ENCODE measurements around the gene KLHL22. TPM values are rescaled to one million over a fixed set of nuclear protein-coding genes. Genes with fewer than 3 reads are reported as not detected.
"Not testable (repeated sequence)": the region's sequence is repeated elsewhere in the genome, so short reads cannot be mapped to it uniquely, and the experiment has no call there.

KLHL22 gene
- polyA plus RNA-seq, 1 donor: 34.3 TPM

DNA sequence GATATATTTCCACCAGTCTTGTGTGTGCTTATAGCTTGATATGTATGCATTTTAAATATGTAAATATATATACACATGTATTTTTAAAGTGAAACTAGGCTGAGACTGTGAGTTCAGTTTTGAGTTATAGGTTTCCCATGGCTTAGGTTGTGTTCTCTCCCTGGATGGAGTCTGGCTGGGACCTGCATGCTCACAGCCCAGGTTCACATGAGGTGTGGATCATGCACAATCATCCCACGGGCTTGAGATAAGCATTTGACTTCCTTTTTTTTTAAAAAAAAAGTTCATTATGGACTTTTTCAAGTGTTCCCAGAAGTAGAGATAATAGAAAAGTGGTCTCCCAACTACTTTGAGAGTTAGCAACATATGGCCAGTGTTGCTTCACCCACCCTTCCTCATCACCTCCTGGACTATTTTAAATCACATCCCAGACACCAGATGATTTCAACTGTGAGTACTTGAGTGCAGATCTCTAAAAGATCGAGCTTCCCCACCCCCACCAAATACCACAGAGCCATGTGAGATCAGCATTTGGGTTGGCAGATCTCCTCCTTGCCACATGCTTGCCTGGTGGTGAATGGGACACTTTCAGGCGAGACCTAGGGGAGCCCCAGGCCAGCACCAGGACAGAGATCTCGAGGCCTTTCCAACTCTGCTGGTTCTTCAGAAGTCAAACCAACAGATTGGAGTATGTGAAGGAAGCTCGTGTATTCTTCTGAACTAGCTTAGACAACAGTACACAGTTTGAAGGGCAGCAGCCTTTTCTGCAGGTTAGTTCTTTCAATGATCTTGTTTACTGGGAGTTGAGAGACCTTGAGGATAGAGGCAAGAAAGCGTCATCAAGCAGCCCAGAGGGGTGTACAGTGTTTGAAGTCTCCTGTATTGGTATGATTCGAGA, 27.7 kb upstream of the KLHL22 start:
- no peak for DNase-seq (ENCODE audit: low read depth)

DNA sequence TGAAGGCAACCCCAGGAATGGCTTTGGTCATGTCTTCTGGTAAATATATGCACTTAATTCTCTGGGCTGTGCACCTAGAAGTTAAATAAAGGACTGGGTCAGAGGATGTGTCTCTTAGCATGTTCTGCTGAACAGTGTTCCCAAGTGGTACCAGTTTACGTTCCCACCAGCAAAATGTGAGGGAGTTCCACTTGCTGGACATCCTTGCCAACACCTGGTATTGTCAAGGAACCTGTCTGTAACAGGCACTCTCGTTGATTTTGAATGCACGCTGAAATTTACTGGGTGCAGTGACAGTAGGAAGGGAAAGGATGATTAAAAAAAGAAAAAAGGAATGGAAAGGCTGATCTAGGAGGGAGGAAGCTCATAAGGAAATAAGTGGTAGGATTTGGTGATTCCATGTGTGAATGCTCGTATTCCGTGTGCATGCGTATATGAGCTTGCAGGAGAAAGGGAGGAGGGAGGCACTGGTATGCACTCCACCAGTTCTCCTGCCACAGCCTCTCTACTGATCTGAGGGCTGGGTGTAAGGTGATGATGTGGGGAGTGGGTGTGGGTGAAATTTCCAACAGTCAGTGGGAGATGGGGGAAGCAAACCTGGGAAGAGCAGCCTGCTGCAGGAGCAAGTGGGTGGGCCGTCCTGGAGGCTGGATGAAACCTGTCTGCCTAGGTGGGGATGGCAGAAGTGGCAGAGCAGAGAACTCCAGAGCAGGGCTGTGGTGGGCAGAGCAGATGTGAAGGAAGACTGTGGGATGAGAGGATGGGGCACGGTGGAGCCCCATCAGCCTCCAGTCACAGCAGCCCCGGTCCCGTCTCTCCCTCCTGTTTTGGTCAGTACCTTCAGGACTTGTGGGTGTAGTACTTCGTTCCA, 26.8 kb upstream of the KLHL22 start:
- DNase-seq (ENCODE audit: low read depth): no peak

DNA sequence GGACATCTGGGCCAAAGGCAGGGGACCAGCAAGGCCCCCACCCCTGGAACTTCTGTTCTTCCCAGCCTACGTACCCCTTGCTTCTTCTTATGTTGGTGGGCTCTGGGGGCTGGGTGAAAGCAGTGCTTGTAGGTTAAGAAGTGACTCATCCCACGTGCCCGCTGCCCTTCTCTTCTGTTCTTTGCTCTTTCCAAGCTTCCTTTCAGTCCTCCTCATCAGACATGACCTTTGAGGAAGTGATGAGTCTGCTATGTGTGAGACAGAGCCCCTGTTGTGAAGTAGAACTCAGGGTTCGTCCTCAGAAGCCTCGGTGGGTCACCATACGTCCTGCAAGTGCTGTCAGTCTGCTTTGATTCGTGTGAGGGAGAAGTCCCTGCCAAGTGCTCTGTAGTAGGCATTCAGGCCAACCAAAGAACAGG, 24.5 kb upstream of the KLHL22 start:
- DNase-seq (ENCODE audit: low read depth): no peak

- DNase-seq (ENCODE audit: low read depth): no peak
Measured at GRCh38 chr22:20519558-20519957, 24.0 kb upstream of the KLHL22 start.

DNA sequence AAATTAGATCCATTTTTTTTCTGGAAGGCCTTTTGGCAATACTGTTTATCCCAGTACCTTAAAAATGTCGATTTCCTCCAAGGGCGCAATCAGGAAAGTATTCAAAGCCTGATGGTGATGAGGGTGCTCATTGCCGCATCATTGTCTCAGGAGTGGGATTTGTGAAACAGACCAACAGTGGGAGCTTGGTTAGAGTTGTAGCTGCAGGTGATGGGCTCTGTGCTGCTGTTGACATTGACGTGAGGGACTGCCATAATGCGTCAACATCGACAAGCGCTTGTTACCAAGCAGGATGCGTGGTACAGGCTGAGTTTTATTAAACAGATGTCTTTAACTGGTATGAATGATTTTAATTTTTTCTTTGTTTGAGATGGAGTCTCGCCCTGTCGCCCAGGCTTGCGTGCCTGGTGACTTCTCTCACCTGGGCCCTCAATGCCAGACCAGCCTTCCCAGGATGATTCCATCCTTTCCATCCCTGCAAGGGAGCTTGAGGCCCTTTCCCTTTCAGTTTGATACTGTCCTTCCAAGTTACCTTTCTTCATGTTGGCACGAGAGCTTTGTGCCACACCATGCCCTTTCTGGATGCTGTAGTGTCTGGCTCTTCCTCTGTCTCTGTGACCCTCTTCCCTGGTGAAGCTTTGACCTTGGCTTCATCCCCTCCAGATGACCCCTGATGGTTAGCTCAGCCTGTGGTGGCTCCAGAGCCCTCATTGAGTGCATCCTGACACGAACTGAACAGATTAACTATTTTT, 22.4 kb upstream of the KLHL22 start:
- DNase-seq (ENCODE audit: low read depth): no peak

- DNase-seq (ENCODE audit: low read depth): no peak
Measured at GRCh38 chr22:20517422-20517821, 21.8 kb upstream of the KLHL22 start.

GRCh38 chr22:20516399-20516798, 20.8 kb upstream of the KLHL22 start:
- no peak for DNase-seq (ENCODE audit: low read depth)

DNA sequence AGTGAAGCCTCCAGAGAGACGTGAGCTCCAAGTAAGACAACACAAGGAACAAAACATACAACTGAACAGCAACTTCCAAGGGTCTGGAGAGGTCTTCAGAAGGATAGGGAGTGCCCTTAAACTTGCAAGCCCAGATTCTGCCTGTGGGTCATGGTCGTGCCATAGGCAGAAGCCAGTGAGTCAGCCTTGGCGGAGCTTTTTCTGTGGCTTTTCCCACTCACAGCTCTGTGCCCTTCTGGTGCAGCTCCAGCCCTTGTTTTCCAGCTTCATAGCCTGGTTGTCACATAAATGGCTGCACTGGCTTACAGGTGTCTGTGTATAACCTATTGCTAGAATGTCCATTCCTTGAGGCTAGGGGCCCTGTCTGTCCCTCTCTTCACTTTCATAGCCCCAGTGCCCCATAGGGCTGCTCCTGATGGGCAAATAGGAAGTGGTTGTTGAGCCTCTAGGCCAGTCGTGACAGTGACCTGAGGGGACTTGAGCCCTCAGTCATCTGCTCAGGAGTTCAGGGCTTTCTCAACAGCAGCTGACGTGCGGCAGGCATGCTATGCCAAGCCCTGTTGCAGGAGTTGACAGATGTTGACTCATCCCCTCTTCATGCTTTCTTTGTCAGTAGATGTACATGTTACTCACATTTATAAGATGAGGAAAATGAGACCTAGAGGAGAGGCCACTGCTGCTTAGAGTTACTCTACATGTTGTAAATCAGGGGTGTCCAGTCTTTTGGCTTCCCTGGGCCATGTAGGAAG, 19.2 kb upstream of the KLHL22 start:
- DNase-seq (ENCODE audit: low read depth): no peak

- no peak for DNase-seq (ENCODE audit: low read depth)
Measured at GRCh38 chr22:20511578-20512229, 16.1 kb upstream of the KLHL22 start.

DNA sequence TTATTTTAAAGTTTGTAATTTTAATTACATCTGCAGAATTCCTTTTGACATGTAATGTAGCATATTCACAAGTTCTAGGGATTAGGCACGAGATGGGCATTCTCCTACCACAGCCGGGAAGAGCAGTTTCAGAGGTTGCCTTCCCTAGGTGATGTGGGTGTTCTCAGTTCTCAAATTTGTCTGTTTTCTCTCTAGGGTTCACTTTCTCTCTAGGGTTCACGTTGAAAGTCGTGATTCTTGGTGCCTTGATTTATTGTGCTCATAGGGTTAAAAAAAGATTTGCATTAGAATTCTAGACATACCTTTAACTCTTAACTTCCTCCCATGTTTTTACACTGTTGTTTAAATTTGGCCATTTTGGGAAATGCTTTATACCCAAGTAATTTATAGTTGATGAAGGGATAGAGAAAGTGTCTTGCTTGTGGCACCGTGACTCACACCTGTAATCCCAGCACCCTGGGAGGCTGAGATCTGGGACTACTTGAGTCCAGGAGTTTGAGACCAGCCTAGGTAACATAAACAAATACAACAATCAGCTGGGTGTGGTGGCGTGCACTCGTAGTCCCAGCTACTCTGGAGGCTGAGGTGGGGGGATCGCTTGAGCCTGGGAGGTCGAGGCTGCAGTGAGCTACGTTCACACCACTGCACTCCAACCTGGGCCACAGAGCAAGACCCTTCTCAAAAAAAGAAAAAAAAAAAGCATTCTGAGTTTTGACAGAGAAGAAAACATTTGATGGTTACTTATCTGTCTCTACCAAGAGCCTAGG, 15.4 kb upstream of the KLHL22 start:
- no peak for DNase-seq (ENCODE audit: low read depth)

DNA sequence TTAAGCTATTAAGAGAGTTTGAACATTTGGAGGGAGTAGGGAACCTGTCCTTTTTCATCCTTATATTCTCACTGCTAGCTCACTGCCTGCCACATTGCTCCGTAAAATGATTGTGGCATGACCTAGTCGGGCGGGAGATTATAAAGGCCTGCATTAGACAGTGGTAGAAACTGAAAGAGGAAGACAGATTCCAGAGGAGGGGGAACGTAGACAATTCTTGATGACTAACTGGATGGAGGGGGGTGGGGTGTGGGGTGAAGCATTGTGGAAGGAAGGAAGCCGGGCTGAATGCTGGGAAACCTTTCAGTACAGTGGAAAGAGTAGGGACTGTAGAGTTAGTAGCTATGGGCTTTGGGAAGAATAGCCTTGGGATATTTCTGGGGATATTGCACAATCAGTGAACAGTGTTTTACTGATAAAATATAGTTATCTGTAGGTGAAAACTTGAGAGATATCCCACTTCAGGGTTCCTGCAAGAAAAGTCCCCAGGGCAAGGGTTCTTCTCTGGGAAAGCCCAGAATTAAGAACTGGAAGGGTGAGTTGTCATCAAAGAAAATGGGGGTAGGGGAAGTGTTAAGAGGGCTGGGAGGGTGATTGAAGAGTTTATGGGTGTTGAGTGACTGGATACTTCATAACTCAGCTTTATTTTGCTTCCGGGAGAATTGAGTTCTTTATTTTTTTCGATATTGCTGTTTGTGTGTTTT, 13.9 kb upstream of the KLHL22 start:
- DNase-seq (ENCODE audit: low read depth): peak; percentile 39

- DNase-seq (ENCODE audit: low read depth): no peak
Measured at GRCh38 chr22:20508815-20509271, 13.2 kb upstream of the KLHL22 start.

DNA sequence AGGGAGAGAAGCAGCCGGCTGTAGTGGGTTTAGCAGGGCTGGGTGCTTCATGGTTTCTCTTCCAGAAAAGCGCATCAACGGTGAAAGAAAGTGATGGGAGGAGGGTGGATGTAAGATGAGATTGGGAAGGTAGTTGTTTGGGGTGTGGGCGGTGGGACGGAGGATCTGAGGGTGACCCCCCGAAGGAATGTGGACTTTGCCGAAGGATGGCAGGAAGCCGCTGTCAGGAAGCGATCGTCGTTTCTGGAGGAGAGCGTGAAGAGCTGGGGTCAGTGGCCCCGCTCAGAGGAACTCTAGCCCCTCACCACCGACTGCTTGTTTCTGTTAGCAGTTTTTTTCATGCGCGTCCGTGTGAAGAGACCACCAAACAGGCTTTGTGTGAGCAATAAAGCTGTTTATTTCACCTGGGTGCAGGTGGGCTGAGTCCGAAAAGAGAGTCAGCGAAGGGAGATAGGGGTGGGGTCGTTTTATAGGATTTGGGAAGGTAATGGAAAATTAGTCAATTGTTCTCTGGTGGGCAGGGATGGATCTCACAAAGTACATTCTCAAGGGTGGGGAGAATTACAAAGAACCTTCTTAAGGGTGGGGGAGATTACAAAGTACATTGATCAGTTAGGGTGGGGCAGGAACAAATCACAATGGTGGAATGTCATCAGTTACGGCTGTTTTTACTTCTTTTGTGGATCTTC, 12.6 kb upstream of the KLHL22 start:
- DNase-seq (ENCODE audit: low read depth): not testable (repeated sequence)

DNA sequence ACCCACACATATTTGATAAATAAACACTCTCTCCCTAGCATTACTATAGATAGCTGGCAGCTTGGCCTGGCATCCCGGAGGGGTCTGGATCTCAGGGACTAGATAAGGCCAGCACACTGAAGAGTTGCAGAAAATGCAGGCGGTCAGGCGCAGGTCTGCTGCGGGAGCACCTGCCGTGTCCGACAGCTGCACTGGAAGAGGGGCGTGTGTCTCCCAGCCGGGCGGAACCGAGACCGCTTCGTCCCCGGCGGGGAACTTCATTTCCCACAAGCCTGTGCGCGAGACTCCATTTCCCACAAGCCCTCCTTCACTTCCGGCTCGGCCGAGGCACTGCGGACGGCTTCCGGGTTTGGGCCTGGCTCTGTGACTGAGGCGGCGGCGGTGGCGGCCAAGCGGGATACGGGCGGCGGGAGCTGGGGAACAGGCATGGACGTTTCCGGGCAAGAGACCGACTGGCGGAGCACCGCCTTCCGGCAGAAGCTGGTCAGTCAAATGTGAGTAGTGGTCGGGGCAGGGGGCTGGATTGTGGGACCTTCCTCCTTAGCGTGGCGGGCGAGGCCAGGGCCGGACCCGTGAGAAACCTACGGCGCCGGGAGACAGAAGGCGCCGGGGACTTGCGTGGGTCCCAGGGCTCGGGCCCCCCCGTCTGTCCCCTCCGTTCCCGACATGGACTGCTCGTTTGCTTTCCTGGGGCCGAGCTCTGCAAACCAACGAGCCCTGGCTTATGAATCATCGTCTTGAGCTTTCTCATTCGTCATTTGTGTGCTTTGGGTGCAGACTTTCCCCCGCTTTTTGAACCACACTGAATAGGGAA, 11.9 kb upstream of the KLHL22 start, which contains the start of gene MED15:
MED15 (plus strand) TSS at position 358 of the 814 bp plus-strand sequence; CDS start at position 427, 69 bp downstream.
- DNase-seq (ENCODE audit: low read depth): peak; percentile 57

GRCh38 chr22:20506543-20507252, 11.1 kb upstream of the KLHL22 start:
- no peak for DNase-seq (ENCODE audit: low read depth)

- DNase-seq (ENCODE audit: low read depth): not testable (repeated sequence)
Measured at GRCh38 chr22:20504293-20504922, 8.8 kb upstream of the KLHL22 start.

All from forelimb muscle (tissue), 1 donor.